Keratinocyte (primary cell): Measurements from ENCODE around the gene FAM135A.

ENCODE experiments used
- EZH2 ChIP-seq: IDR thresholded peaks from one replicate; pipeline ENCODE4 v1.6.1; 2012; ENCODE audit warnings: inconsistent platforms, mild to moderate bottlenecking, low read length, moderate library complexity
- TF ChIP-seq, protein P1 (sequence below), 3 experiments: IDR thresholded peaks in 1 of 3; conservative IDR thresholded peaks in 1 of 3; optimal IDR thresholded peaks in 1 of 3; 2 replicates in 2 of 3; 3 replicates in 1 of 3; pipeline versions ENCODE3 to v1.5.1; 2011; ENCODE audit warnings: low read length in 3 of 3, mild to moderate bottlenecking in 3 of 3, moderate library complexity in 2 of 3, control low read depth in 1 of 3, inconsistent platforms in 1 of 3; ENCODE audit not compliant: insufficient read depth in 2 of 3; ENCODE audit errors: extremely low read depth in 1 of 3

DNA sequence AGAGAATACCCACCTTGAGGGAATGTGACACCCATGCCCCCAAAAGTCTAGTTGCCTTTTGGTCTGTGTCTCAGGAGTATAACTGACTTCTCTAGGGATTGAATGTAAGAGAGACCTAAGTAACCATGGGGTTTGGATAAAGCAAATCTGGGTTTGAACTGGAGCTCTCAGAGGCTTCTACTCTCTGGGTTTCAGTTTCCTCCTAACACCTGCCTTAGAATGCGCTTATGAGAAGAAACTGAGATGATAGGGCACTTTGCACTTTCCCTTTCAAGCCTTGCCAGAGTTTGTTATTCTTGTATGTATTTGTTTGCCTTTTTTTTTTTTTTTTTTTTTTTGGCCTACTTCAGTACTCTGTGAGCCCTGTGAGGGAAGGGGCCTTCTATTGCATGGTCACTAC, 172.8 kb downstream of the FAM135A start:
- TF ChIP-seq, protein P1, sequence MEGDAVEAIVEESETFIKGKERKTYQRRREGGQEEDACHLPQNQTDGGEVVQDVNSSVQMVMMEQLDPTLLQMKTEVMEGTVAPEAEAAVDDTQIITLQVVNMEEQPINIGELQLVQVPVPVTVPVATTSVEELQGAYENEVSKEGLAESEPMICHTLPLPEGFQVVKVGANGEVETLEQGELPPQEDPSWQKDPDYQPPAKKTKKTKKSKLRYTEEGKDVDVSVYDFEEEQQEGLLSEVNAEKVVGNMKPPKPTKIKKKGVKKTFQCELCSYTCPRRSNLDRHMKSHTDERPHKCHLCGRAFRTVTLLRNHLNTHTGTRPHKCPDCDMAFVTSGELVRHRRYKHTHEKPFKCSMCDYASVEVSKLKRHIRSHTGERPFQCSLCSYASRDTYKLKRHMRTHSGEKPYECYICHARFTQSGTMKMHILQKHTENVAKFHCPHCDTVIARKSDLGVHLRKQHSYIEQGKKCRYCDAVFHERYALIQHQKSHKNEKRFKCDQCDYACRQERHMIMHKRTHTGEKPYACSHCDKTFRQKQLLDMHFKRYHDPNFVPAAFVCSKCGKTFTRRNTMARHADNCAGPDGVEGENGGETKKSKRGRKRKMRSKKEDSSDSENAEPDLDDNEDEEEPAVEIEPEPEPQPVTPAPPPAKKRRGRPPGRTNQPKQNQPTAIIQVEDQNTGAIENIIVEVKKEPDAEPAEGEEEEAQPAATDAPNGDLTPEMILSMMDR (optimal IDR thresholded peaks at IDR 0.05 in 1 of 3, IDR thresholded peaks at IDR 0.05 in 1 of 3, conservative IDR thresholded peaks at IDR 0.05 in 1 of 3; ENCODE audit: extremely low read depth in 1 of 3, insufficient read depth in 2 of 3, low read length in 3 of 3) = no peak
- no peak for TF ChIP-seq EZH2
